ENCODE results near the gene OLFML1. TPM values are rescaled to one million over a fixed set of nuclear protein-coding genes. Genes with fewer than 3 reads are reported as not detected.

Gene OLFML1
- total and polyA plus RNA-seq, 2 of the 8 experiments (the other 6 are each of a cell fraction or from before 2014, with no cell fraction given): 0.24 TPM; not detected in 1

- H3K79me1 ChIP-seq (ENCODE audit: low read depth, low read length): no peaks in the 10 kb centered on the region
- H2BK20ac ChIP-seq (ENCODE audit: low read length): no peak overlapping the region
- no peak overlapping the region for H3K18ac ChIP-seq (ENCODE audit: extremely low read depth, low read length)
- no peak overlapping the region for H3K9ac ChIP-seq (replicated peaks in 1 of 4; ENCODE audit: extremely low read depth in 1 of 4, low read depth in 3 of 4, low read length in 3 of 4)
- no peak overlapping the region for H3K4ac ChIP-seq (replicated peaks; ENCODE audit: insufficient read length, low read depth, low read length)
- H4K91ac ChIP-seq (replicated peaks; ENCODE audit: insufficient read length, low read length): no peak overlapping the region
- H3K23ac ChIP-seq (ENCODE audit: insufficient read length): no peak overlapping the region
- no peaks in the 10 kb centered on the region for H3K9me3 ChIP-seq (ENCODE audit: insufficient read depth in 2 of 2, low read depth in 1 of 2, low read length in 1 of 2)
- no peak overlapping the region for H3K14ac ChIP-seq (ENCODE audit: insufficient read length)
- CTCF ChIA-PET (ENCODE audit: partially characterized antibody): interaction anchor here (0.9 to 9.1 kb wide), 15 partner anchors 14 to 347 kb away, joined by 3 to 171 read pairs (median 4); no protein-coding TSS in a partner anchor
- H2BK12ac ChIP-seq (ENCODE audit: low read depth, low read length): no peak overlapping the region
- POLR2A ChIA-PET (ENCODE audit: partially characterized antibody): no interaction called here
- no peak overlapping the region for H2BK15ac ChIP-seq (ENCODE audit: low read length)
- H4K5ac ChIP-seq (ENCODE audit: insufficient read length, low read depth, low read length): no peak overlapping the region
- no peak overlapping the region for H3K4me3 ChIP-seq (ENCODE audit: extremely low read depth in 1 of 4, insufficient read depth in 2 of 4, low read depth in 3 of 4, low read length in 4 of 4)
- H3K36me3 ChIP-seq (ENCODE audit: control insufficient read depth in 2 of 4, insufficient read depth in 4 of 4, low read length in 3 of 4): no peaks in the 10 kb centered on the region
- H4K20me1 ChIP-seq (replicated peaks in 1 of 2; ENCODE audit: control insufficient read depth in 1 of 2, insufficient read depth in 2 of 2, low read length in 2 of 2): no peaks in the 10 kb centered on the region
- WGBS, 2 experiments (ENCODE audit: extremely low coverage in 1 of 2, insufficient coverage in 1 of 2, insufficient read length in 1 of 2, insufficient replicate concordance in 2 of 2, low coverage in 1 of 2, low lambda C conversion rate in 2 of 2, missing lambda C conversion rate in 1 of 2): 86% methylated on average over 5 of the region's 5 CpGs; no CpG with 5 or more reads in 1 of the 2 experiments
- H2AK5ac ChIP-seq (ENCODE audit: low read depth, low read length): no peak overlapping the region
- no peaks in the 10 kb centered on the region for H3K23me2 ChIP-seq (ENCODE audit: low read depth, low read length)
- no peak for FAIRE-seq
- no peak for DNase-seq (ENCODE audit: low read depth in 1 of 2, low spot score in 2 of 2)
- no peaks in the 10 kb centered on the region; a peak in 1 of 7 replicates for H3K4me1 ChIP-seq (replicated peaks in 1 of 4; ENCODE audit: control insufficient read depth in 3 of 4, insufficient read depth in 4 of 4, low read length in 3 of 4)
- H2AFZ ChIP-seq (ENCODE audit: low read length): no peak overlapping the region
- no peak overlapping the region for H3K4me2 ChIP-seq (ENCODE audit: insufficient read depth in 1 of 2, low read depth in 2 of 2, low read length in 2 of 2)
- no peak overlapping the region for H4K8ac ChIP-seq (ENCODE audit: extremely low read depth, insufficient read depth, low read length)
- H3K27me3 ChIP-seq (replicated peaks in 1 of 4; ENCODE audit: control insufficient read depth in 3 of 4, extremely low read depth in 1 of 4, insufficient read depth in 3 of 4, low read length in 3 of 4): peaks cover 0 to 1% (median 0%) of the 10 kb centered on the region in 4 experiments; a peak in 3 of 7 replicates
- TF ChIP-seq POLR2AphosphoS5 (IDR thresholded peaks at IDR 0.05; ENCODE audit: low read depth, low read length) (no peak), TEAD4 (IDR thresholded peaks at IDR 0.05; ENCODE audit: low read depth, low read length) (no peak)
- H2BK120ac ChIP-seq (replicated peaks; ENCODE audit: low read depth, low read length): no peak overlapping the region
- H3K79me2 ChIP-seq (ENCODE audit: control insufficient read depth in 1 of 2, insufficient read depth in 2 of 2, low read length in 2 of 2): no peaks in the 10 kb centered on the region
- no peak overlapping the region for H2BK5ac ChIP-seq (ENCODE audit: low read depth, low read length)
- no peak overlapping the region for H3K27ac ChIP-seq (ENCODE audit: low read depth, low read length)
- H3K56ac ChIP-seq (replicated peaks; ENCODE audit: insufficient read length, low read depth, low read length): no peak overlapping the region
Measured at GRCh38 chr11:7445564-7445963, 39.7 kb upstream of the OLFML1 start.
